Measurements from ENCODE around the gene TBC1D3I.

Gene TBC1D3I

GRCh38 chr17:36205637-36206485 is 58.5 kb downstream of the TBC1D3I start:
- no peak for FAIRE-seq

GRCh38 chr17:36204724-36205500 is 59.5 kb downstream of the TBC1D3I start:
- no peak for FAIRE-seq

Measured in endometrium (tissue), 2 donors.